ENCODE data around the gene COPZ1.
A peak's percentile ranks its signal among the peaks of the same experiment; 100 is the strongest.

The COPZ1 gene

DNA sequence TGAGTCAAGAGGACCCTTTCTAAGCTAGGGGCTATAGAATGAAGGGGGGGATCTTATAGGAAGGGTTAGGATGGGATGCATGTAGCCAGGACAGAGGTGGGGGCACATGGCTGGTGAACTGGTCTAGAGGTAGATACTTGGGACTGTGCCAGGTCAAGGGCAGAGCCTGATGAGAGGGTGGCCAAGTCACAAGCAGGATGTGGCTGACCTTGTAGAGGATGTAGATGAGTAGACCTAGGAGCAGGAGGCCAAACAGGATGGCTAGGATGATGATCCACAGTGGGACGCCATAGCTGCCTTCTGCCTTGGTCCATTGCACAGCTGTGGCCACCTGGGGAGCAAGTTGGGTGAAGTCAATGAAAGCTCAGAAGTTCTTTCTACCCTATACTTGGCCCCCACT, 72.2 kb downstream of the COPZ1 start:
- DNase-seq (ENCODE audit: low spot score): no peak

- DNase-seq (ENCODE audit: low spot score): no peak
Observed at GRCh38 chr12:54398218-54398617, 73.3 kb downstream of the COPZ1 start.

DNA sequence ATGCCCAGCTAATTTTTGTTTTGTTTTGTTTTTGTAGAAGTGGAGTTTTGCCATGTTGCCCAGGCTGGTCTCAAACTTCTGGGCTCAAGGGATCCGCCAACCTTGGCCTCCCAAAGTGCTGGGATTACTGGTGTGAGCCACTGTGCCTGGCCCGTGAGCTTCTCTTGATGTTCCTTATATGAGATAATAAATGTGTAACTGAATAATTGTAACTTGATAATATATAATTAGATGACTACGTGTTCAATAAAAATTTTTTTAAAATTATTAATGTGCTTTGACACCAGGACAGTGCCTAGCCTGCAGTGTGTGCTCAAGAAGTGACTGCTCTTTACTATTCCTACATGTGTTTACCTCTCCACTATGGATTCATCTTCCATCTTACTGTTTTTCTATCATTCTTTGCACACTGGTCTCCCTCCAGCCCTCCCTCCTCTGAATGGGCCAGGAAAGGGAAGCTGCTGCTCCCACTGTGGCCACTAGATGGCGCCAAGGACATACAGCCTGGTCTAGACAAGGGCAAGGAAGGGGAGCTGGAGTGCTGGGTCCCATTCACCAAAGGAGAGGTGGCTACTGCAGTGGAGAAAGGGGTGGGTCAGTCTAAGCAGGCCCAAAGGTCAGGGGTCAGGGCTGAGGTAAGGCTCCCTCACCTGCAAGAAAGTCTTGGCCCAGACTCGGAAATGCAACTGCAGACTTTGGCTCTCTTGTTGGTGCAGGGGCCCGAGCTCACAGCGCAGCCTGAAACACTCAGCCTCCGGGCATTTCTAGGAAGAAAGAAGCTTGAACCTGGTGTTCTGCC, 74.3 kb downstream of the COPZ1 start:
- DNase-seq (ENCODE audit: low spot score): peak; percentile 92

- no peak for DNase-seq (ENCODE audit: low spot score)
Observed at GRCh38 chr12:54401119-54401518, 76.2 kb downstream of the COPZ1 start.

Measured in Ammon's horn (tissue), 1 donor.